ENCODE data around the gene TRIO.

Gene TRIO

DNA sequence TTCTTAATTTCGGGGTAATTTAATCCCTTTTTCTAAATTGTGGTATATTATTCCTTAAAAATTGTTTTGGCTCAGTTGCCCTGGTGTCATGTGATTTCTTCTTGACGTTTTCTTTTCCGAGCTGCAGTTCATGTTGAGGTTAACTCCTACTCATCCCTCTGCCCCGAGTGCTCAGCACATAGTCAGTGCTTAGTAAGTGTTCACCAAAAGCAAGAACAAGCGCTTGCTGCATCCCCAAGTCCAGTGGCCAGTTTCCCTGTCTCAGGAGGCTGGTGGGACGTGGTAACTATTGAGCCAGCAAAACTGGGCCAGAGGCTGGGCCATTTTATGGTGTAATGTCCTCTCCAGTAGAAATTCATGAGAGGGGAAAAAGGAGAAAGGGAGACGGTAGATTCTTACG is 23.3 kb downstream of the TRIO start:
- no peak overlapping the region for H3K4me3 ChIP-seq (ENCODE audit: low read depth in 1 of 2, low read length in 1 of 2)
- peaks cover under 1 to 11% of the 10 kb centered on the region in 2 experiments for H3K4me1 ChIP-seq (ENCODE audit: control insufficient read depth in 1 of 2, insufficient read depth in 1 of 2, low read depth in 1 of 2, low read length in 1 of 2)
- no peak overlapping the region for H3K27ac ChIP-seq
- no peaks in the 10 kb centered on the region for H3K9me3 ChIP-seq
- H3K36me3 ChIP-seq: no peaks in the 10 kb centered on the region
- TF ChIP-seq, protein P1, sequence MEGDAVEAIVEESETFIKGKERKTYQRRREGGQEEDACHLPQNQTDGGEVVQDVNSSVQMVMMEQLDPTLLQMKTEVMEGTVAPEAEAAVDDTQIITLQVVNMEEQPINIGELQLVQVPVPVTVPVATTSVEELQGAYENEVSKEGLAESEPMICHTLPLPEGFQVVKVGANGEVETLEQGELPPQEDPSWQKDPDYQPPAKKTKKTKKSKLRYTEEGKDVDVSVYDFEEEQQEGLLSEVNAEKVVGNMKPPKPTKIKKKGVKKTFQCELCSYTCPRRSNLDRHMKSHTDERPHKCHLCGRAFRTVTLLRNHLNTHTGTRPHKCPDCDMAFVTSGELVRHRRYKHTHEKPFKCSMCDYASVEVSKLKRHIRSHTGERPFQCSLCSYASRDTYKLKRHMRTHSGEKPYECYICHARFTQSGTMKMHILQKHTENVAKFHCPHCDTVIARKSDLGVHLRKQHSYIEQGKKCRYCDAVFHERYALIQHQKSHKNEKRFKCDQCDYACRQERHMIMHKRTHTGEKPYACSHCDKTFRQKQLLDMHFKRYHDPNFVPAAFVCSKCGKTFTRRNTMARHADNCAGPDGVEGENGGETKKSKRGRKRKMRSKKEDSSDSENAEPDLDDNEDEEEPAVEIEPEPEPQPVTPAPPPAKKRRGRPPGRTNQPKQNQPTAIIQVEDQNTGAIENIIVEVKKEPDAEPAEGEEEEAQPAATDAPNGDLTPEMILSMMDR (IDR thresholded peaks at IDR 0.05): no peak
- H3K27me3 ChIP-seq: no peaks in the 10 kb centered on the region

DNA sequence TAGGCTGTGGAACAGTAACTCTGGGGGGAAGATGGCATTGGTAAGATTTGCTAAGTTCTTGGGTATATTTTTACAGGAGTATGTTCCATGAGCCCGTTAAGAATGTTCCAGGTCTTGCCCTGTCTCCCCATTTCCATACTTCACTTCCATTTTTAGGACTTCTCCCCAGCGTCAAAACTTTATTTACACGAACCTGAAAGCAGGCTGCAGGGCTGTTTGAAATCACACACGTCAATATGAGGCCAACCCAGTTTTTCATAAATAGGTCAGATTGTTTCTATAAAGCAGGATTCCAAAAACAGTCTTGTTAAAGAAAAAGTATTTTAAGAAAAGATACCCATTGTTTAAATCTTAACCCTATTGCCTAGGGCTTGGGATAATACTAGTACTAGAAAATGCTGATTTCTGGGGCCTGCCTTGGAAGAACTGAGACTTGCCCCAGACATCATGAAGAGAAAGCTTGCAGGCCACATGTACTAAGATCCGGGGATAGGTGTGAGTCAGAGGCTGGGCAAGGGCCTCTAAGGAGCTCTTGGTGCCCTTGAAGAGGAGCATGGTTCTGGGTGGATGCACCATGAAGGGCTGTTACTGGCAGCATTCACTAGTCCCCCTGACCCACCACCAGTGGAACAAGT is 24.2 kb downstream of the TRIO start:
- Histone ChIP-seq H3K4me3 (ENCODE audit: low read depth in 1 of 2, low read length in 1 of 2) (no peak overlapping the region), H3K27me3 (no peaks in the 10 kb centered on the region), H3K9me3 (no peaks in the 10 kb centered on the region), H3K4me1 (ENCODE audit: control insufficient read depth in 1 of 2, insufficient read depth in 1 of 2, low read depth in 1 of 2, low read length in 1 of 2) (peaks cover 8 to 20% of the 10 kb centered on the region in 2 experiments), H3K27ac (no peak overlapping the region), H3K36me3 (no peaks in the 10 kb centered on the region)
- TF ChIP-seq, protein P1 (IDR thresholded peaks at IDR 0.05): no peak

GRCh38 chr5:14168144-14168792 is 25.1 kb downstream of the TRIO start:
- Histone ChIP-seq H3K36me3 (no peaks in the 10 kb centered on the region), H3K4me3 (ENCODE audit: low read depth in 1 of 2, low read length in 1 of 2) (no peak overlapping the region), H3K27me3 (no peaks in the 10 kb centered on the region), H3K9me3 (no peaks in the 10 kb centered on the region), H3K4me1 (ENCODE audit: control insufficient read depth in 1 of 2, insufficient read depth in 1 of 2, low read depth in 1 of 2, low read length in 1 of 2) (peaks cover 9 to 28% of the 10 kb centered on the region in 2 experiments), H3K27ac (peak overlapping the region; percentile 7)
- TF ChIP-seq, protein P1 (IDR thresholded peaks at IDR 0.05): no peak

GRCh38 chr5:14168793-14169262 is 25.7 kb downstream of the TRIO start:
- TF ChIP-seq, protein P1 (IDR thresholded peaks at IDR 0.05): no peak
- Histone ChIP-seq H3K27ac (peak overlapping the region; percentile 7), H3K27me3 (no peaks in the 10 kb centered on the region), H3K4me3 (ENCODE audit: low read depth in 1 of 2, low read length in 1 of 2) (no peak overlapping the region), H3K9me3 (no peaks in the 10 kb centered on the region), H3K4me1 (ENCODE audit: control insufficient read depth in 1 of 2, insufficient read depth in 1 of 2, low read depth in 1 of 2, low read length in 1 of 2) (peaks cover 15 to 33% of the 10 kb centered on the region in 2 experiments), H3K36me3 (no peaks in the 10 kb centered on the region)

DNA sequence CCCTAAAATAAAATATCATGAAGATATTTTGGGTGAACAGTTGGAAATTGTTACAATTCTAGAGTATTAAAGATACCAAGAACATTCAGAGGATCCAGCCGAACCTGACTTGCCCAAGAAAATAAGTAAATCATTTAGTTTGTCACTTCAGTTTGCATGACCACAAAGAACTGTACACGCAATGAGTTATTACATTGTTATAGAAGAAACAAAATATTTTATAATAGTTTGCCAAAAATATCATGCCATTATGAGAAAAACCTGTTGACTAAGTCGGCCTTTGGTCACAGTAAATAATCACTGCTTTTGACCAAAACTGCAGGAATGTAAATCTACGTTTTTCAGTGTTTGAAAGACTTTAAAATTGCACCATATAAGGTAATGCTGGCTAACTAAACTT is 27.9 kb downstream of the TRIO start:
- Histone ChIP-seq H3K9me3 (no peaks in the 10 kb centered on the region), H3K36me3 (no peaks in the 10 kb centered on the region), H3K27me3 (no peaks in the 10 kb centered on the region), H3K4me3 (ENCODE audit: low read depth in 1 of 2, low read length in 1 of 2) (no peak overlapping the region), H3K27ac (no peak overlapping the region), H3K4me1 (ENCODE audit: control insufficient read depth in 1 of 2, insufficient read depth in 1 of 2, low read depth in 1 of 2, low read length in 1 of 2) (peaks cover 25 to 48% of the 10 kb centered on the region in 2 experiments)
- TF ChIP-seq, protein P1 (IDR thresholded peaks at IDR 0.05): no peak

Measured in neutrophil (primary cell).